Astrocyte of the cerebellum (primary cell): ENCODE measurements around the gene TMEM125.

Experiments
- DNase-seq: peaks from one replicate; pipeline ENCODE4 v3.0.0-alpha.2; 2011; ENCODE audit warnings: low read depth
- H3K4me3 ChIP-seq: 2 replicates; pipeline ENCODE4 v1.5.1; 2011; ENCODE audit warnings: mild to moderate bottlenecking, low read depth, low read length, moderate library complexity
- CTCF ChIP-seq: IDR thresholded peaks from 2 replicates; pipeline ENCODE4 v1.5.1; 2012; ENCODE audit warnings: low read length, low read depth, moderate library complexity, mild to moderate bottlenecking; ENCODE audit errors: missing control alignments
- in situ Hi-C: cut with HindIII; loops from 2 replicates; pipeline ENCODE4 v1.10.0; 2017; ENCODE audit warnings: low sequenced_read_pairs

The TMEM125 gene

GRCh38 chr1:43318831-43319230 lies 49.0 kb downstream of the TMEM125 start:
- no peak overlapping the region for H3K4me3 ChIP-seq
- in situ Hi-C loops = no loop called here
- DNase-seq = no peak
- TF ChIP-seq CTCF = no peak

- H3K4me3 ChIP-seq = no peak overlapping the region
- no peak for TF ChIP-seq CTCF
- no peak for DNase-seq
- in situ Hi-C loops = no loop called here
Observed at GRCh38 chr1:43319288-43319687, 49.5 kb downstream of the TMEM125 start.

- no peak overlapping the region for H3K4me3 ChIP-seq
- TF ChIP-seq CTCF = no peak
- DNase-seq = no peak
- in situ Hi-C loops = no loop called here
Observed at GRCh38 chr1:43319766-43320165, 50.0 kb downstream of the TMEM125 start.

- TF ChIP-seq CTCF = no peak
- H3K4me3 ChIP-seq = no peak overlapping the region
- no peak for DNase-seq
- in situ Hi-C loops = no loop called here
Observed at GRCh38 chr1:43321331-43321891, 51.6 kb downstream of the TMEM125 start.

GRCh38 chr1:43322506-43322905 lies 52.7 kb downstream of the TMEM125 start:
- in situ Hi-C loops = no loop called here
- DNase-seq = no peak
- H3K4me3 ChIP-seq = no peak overlapping the region
- TF ChIP-seq CTCF = no peak
